NCI-H1048 (cell line): ENCODE data around the gene FANCL.
"Not testable (repeated sequence)": the region's sequence is repeated elsewhere in the genome, so short reads cannot be mapped to it uniquely, and the experiment has no call there.

Experiments used
- DNase-seq: peaks from one replicate; lab custom pipeline; 2025; lab: John Stamatoyannopoulos, UW

Gene FANCL

DNA sequence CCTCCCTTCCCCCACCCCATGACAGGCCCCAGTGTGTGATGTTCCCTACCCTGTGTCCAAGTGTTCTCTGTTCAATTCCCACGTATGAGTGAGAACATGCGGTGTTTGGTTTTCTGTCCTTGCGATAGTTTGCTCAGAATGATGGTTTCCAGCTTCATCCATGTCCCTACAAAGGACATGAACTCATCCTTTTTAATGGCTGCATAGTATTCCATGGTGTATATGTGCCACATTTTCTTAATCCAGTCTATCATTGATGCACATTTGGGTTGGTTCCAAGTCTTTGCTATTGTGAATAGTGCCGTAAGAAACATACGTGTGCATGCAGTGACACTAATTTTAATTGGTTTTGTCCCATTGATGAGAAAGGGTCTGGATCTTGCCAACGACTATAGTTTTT lies 95.4 kb downstream of the FANCL start:
- not testable (repeated sequence) for DNase-seq

DNA sequence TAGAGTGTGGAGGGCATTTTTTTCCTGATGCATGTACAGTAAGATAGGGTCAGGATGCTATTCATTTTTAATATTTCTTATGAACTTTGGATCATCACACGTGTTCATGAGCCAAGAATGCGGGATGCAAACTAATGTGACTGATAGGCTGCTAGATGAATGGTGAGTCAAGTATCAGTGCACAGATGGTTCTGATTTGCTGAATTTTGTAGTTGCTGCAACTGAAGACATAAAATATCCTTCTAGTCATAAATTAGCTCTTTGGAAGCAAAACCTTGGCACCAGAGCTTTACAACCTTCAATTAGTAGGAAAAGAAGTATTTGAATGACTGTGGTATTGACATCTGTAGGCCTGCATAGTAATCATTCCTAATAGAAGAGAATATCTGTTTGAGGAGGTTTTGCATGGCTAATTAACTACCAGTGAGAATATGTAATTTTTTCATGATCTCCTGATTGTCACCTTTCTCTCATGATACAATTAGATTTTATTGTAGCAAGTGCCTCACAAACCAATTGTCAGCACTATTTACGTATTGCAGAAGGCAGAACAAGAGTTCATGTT lies 100.5 kb downstream of the FANCL start:
- no peak for DNase-seq

DNA sequence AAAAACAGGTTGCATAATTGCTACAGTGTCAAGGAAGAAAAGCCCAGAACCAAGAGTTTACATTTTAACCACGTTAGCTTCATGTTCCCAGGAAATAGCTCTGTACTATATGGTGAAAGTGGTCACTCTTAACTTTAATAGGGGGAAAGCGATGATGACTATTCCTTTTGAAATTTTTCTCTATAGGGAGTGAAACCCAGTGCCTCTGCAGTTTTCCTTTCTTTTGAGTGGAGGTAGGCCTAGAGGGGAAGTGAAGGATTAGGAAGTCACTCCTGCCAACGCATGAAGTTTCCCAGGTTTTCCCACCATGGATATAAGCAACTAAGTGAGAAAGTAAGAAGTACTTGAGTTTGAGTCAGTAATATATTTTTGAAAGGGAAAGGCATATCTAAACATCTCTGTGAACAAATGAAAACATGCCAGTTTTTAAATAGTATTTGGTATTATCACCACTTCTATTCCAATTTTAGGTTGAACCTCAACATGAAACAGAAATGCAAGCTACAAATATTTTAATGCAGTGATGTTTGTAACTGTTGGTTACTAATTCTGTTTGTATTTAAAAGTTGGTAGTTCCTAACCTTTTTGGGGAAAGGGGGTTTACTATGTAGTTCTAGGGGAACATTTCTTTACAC lies 102.6 kb downstream of the FANCL start:
- no peak for DNase-seq

DNA sequence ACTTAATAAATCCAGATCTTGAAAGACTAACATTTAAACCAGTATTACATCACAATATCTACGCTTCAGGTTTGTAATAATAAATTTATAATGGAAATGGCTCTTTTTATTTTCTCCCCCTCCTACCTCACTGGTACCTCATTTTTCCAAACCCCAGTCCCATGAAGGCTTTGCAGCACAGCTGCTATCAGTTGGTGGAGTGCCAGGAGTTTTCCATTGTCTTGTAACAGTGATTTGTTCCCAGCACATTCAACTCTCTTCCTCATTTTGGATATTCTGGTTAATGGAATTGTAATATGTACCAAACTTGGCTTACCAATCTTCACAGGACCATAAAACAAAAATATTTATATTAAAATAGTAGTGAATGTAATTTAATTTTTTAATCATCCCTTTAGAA lies 103.3 kb downstream of the FANCL start:
- DNase-seq: no peak

DNA sequence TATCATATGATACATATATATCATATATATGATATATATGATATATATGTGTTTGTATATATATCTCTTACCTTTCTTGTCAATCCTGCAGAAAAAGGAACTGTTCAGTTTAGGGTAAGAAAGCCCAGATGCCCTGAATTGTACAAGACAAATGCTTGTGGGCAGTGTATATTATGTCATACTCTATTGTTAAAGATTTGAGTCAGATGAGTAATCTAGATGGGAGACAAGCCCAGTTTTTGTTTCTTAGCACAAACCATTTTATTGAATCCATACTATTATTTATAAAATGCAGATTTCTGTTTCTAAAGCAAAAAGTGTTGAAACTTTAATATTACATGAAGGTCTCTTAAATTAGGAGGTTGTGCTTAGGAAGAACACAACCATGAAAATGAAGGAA lies 103.9 kb downstream of the FANCL start:
- no peak for DNase-seq

DNA sequence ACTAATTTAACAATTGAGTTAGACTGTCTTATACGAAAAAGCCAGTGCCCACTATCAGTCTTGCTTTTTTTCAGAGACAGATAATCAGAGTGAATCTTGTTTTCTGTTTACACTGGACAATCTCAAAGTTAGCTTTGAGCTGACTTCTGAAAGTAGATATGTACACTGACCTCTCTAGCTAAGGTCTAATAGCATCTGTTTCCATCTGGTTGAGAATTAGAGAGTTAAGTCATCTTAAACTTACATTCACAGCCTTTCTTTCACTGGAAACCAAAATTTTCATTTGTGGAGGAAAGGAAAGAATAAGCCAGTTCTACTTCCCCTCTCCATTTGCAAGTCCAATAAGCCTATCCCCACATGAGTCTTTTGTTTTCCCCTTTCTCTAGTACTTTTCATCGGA lies 105.3 kb downstream of the FANCL start:
- no peak for DNase-seq

DNA sequence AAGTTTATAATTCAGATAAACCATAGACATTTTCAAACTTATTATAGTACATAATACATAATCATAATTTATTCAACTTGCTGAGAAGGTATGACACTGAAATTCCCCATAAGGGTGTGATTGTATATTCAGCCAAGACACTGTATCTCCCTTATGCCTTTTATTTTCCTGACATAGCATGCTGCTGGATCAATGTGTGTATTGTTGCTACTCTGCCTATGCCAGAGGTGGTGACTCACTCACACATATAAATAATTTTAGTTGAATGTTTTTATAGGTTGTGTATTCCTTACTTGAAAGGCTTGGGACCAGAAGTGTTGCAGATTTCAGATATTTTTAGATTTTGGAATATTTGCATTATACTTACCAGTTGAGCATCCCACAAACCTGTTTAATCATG lies 107.7 kb downstream of the FANCL start:
- no peak for DNase-seq

DNA sequence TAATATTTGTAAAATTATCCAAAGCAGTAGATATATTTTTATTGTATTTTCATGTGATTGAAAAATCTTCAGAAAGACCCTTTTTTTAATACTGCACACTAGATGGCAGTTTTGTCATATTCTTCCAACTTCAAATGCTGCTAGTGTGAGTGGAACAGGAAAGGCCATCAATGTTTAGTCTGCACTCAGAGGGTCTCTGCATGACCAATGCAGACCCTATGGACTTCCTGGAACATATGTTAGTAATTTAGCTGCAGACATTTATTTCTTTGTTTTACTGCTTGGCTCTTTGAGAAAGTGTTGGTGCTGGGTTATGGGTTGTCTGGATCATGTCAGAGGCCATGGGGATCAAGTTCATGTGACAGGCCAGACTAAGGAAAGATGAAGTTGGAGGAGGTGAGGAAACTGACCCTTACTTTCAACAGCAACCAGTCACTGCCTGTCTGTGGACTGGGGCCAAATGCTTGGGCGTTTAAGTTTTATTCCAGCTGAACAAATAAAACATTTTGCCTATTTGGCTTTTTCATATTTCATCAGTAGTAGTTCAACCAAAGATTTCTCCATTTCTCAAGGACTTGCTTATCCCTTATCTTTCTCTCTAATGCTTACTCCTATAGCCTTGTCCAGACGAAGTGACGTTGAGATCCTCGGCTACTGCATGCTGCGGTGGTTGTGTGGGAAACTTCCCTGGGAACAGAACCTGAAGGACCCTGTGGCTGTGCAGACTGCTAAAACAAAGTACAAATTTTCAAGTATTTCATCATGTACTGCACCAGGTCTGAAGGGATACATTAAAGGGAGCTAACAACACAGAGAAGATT lies 109.7 kb downstream of the FANCL start:
- no peak for DNase-seq

DNA sequence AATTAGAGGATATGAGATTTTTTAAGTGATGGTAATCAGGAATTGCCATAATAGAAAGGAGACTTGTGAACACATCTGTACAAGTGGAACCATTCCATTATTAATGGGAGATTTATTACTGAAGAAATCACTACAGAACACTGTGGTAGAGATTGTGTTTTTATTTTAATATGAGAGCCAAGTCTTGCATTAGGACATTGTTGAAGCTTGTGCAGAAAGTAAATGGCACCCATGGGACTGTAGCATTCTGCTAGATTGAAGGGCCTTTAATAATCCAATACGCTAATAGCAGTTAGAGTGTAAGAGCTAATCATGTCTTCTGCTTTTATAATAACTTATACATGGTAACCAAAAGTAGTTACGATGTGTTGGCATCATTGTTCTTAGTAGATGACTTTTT lies 110.9 kb downstream of the FANCL start:
- no peak for DNase-seq

DNA sequence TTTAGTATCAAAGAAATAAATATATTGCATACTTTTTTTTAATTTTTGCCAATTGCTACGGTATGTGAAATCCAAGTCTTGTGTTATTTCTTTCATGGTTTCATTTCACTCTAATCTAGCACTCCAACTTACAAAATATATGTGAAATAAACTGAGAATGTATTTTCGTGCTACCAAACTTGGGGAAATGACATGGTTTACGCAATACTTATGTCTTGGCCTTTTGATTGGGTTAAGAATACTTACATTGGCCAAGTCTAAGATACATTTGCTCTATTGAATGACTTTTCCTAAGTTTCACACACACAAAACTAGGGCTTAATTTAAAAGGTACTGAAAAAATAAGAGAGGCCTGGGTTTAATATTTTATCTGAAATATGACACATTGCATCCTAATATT lies 114.0 kb downstream of the FANCL start:
- DNase-seq: no peak

DNA sequence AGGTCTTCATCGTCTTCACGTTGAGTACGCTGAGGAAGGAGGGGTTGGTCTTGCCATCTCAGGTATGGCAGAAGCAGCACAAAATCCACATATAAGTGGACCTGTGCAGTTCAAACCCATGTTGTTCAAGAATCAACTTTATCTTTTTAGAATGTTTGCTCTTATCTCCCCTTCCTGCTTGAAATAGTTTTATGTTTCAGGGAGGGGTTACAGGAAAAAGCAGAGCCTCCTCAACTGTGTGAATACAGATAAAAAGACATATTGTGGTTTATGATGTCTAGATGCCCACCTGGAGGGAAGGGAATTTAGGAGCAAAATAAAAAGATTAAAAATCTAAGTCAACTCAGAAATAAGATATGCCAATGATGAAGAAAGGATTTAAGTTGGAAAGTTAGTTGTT lies 118.6 kb downstream of the FANCL start:
- DNase-seq: no peak

DNA sequence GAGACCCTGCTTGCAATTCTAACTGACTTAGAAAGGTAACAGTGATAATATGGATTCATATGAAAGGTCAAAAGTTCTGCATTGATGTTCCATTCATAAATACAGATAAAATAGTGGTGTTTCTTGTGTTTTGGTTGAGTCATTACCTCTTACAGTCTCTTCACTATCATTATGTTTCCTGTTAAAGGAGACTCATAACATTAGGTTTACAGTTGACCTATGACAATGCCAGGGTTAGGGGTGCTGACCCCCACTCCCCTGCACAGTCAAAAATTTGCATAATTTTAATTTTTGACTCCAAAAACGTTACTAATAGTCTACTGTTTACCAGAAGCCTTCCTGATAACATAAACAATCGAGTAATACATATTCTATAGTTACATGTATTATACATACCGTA lies 119.1 kb downstream of the FANCL start:
- DNase-seq: no peak

DNA sequence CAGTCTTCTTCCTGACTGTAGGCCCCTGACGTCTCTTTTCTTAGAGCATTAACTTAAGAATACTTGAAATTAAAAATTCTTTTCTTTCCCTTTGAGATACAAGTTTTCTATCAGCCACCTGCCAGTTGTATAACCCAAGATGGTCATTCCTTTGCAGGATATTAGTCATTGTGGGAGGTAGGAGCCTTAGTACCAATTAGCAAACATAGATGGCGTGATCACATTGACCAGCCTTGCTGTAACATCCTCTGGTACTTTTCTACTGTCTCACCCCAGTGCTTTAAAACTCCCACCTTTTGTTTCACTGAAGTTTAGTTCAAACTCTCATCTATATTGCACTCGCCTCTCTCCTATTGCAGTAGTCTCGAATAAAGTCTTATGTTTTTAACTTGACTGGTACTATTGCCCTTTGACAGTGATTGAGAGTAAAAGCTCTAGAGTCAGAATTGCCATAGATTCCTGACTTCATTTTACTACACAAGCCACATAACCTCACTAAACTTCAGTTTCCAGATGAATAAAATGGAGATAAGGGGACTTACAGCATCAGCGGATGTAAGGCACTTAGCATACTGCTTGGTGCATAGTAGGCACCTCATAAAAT lies 120.4 kb downstream of the FANCL start:
- DNase-seq: no peak

DNA sequence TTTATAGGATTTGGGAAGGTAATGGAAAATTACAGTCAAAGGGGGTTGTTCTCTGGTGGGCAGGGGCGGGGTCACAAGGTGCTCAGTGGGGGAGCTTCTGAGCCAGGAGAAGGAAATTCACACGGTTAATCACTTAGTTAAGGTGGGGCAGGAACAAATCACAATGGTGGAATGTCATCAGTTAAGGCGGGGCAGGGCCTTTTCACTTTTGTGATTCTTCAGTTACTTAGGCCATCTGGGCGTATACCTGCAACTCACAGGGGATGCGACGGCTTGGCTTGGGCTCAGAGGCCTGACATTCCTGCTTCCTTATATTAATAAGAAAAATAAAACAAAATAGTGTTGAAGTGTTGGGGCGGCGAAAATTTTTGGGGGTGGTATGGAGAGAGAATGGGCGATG lies 127.6 kb downstream of the FANCL start:
- DNase-seq: not testable (repeated sequence)

DNA sequence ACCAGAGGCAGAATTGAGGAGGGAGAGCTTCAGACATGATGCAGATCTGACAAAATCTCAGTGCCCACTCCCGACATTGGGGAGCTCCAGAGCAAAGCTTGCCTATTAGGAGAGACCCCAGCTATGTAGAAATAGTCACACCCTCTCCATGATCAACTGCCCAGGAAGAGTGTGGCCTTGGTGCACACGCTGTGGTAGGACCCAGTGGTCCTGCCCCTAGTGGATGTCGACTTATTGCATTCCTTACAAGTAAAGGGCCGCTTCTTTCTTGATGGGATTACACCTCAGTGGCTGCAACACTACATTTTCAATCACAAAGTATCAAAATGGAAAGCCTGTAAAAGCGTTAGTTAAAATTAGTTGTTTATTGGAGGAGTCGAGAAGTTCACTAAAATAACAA lies 130.4 kb downstream of the FANCL start:
- no peak for DNase-seq

DNA sequence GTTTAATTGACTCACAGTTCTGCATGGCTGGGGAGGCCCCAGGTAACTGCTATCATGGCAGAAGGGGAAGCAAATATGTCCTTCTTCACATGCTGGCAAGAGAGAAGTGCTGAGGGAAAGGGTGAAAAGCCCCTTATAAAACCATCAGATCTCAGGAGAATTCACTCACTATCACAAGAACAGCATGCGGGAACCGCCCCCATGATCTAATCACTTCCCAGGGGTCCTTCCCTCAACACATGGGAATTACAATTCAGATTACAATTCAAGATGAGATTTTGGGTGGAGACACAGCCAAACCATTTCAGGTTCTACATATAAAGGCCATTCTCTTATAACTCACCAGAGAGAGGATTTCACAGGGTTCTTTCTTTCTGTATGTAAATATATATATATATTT lies 131.6 kb downstream of the FANCL start:
- no peak for DNase-seq
